Fibroblast of skin of scalp (primary cell): Measurements from ENCODE around the gene MMAB.
"Not testable (repeated sequence)": the region's sequence is repeated elsewhere in the genome, so short reads cannot be mapped to it uniquely, and the experiment has no call there.

ENCODE experiments used
- DNase-seq: peaks from one replicate; pipeline ENCODE4 v3.0.0-alpha.2; 2013

Gene MMAB

GRCh38 chr12:109602132-109602531 is 28.8 kb upstream of the MMAB start:
- not testable (repeated sequence) for DNase-seq

GRCh38 chr12:109601557-109601956 is 28.3 kb upstream of the MMAB start:
- no peak for DNase-seq

DNA sequence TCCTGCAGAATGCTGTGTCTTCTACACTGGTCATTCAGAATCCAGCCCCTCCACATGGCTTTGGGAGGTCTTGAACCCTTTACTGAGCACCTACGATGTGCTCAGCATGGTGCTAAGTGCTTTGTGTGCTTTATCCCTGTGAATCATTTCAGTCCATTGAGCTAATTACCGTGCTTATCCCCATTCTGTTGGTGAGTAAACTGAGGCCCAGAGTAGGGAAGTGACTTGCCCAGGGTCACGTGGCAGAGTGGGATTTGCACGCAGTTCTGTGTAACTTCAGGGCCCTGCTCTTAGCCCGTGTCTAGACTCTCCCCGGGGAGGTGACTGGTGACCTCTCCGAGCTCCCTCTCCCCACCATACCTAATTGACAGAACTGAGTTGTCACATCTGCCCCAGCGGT is 27.7 kb upstream of the MMAB start:
- no peak for DNase-seq

GRCh38 chr12:109600481-109600880 is 27.2 kb upstream of the MMAB start:
- DNase-seq, result no peak

- no peak for DNase-seq
Measured at GRCh38 chr12:109599087-109599486, 25.8 kb upstream of the MMAB start.

DNA sequence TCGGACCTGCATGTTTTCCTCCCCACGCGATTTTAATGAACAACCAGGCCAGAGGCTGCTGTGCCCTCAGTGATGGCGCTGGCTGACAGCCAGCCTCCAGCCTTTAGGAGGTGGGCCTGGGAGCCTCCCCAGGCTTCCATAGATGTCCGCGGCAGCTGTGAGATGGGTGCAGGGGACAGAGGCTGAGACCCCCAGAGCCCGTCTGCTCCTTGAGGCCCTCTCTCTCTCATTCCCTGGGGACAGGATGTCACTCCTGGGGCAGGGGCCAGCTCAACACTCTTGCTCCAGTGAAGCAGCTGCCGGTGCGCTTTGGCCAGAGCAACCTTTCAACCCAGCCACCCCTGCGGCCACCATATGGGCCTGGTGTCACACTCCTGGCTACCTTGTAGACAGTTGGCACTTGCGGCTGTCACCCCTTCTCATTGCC is 25.1 kb upstream of the MMAB start:
- no peak for DNase-seq

- peak; percentile 84 for DNase-seq
Measured at GRCh38 chr12:109597795-109598427, 24.6 kb upstream of the MMAB start.

GRCh38 chr12:109597414-109597794 is 24.1 kb upstream of the MMAB start:
- no peak for DNase-seq

GRCh38 chr12:109596418-109597244 is 23.3 kb upstream of the MMAB start:
- DNase-seq, result no peak

DNA sequence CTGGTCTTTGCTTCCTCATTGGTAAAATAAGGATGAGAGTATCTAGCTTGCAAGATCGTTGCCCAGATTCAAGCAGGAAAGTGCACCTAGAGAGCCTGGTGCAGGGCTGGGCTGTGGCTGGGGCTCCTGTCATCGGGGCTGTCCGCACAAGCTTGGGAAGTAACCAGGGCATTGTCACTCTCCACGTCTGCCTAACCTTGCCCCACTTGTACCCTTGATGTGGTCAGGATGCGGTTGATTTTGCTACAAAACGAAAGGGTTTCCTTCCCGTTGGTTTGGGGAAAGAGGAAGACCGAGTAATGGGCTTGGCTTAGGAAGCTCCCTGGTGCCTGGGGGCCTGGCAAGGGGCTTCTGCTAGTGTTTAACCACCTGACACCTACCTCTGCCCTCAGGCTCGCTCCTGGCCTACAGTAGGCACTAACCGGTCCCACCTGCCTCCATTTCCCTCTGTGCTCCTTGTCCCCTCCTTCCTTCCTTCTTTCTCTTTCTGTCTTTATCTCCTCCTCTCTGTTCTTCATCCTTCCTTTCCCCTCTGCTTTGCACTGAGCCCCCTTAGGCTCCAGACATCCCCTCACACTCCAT is 22.1 kb upstream of the MMAB start:
- no peak for DNase-seq

GRCh38 chr12:109594556-109595317 is 21.4 kb upstream of the MMAB start:
- DNase-seq, result no peak

DNA sequence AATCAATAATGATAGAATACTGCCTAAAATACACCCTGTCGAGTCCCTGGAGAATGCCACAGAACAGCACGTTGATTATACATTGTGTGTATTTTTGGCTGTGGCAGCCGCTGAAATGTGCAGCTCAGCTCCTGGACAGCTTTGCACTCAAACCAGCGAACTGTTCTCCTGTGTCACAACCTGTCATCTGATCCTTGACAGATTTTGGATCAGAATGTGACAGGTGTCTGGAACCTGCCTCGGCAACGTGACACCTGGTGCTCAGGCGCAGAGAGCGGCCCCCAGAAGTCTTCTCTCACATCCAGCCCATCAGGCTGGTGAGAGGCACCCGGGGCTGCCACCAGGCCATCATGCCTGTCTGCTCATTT is 19.6 kb upstream of the MMAB start:
- no peak for DNase-seq

- no peak for DNase-seq
Measured at GRCh38 chr12:109592195-109592904, 19.0 kb upstream of the MMAB start.

DNA sequence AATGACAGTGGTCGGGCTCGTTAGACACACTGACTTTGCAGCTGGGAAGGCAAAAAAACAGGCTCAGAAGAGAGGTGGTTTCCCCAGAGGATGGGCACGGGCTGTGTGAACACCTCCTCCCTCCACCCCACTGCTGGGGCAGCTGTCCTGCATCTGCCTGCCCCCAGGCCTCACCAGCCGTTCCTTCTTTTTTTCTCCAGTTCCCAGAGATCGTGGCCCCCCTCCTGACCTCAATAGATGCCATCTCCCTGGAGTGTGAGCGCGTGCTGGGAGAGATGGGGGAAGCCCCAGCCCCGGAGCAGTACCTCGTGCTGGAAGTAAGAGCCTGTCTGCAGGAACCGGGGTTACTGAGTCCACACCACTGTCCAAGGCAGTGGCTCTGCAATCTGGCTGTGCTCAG is 17.7 kb upstream of the MMAB start:
- no peak for DNase-seq

- DNase-seq, result no peak
Measured at GRCh38 chr12:109590566-109590965, 17.3 kb upstream of the MMAB start.

GRCh38 chr12:109589691-109590245 is 16.5 kb upstream of the MMAB start:
- no peak for DNase-seq

DNA sequence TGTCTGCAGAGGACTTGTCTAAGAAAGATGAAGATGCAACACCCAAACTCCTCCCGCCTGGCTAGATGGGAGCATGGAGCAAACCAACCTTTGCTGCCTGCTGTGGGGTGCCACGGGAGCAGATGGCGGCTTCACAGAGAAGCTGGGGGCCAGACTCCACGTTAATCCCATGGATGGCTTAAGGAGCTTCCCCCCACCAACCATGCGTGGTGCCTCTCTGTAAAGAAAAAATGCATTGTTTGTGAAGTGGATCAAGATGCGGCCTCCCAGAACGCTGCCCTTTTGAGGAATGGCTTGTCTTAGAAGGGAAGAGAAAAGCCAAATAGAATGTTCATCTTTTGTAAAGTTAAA is 15.9 kb upstream of the MMAB start:
- no peak for DNase-seq

- no peak for DNase-seq
Measured at GRCh38 chr12:109588461-109589239, 15.3 kb upstream of the MMAB start.

GRCh38 chr12:109587921-109588320 is 14.6 kb upstream of the MMAB start:
- no peak for DNase-seq

DNA sequence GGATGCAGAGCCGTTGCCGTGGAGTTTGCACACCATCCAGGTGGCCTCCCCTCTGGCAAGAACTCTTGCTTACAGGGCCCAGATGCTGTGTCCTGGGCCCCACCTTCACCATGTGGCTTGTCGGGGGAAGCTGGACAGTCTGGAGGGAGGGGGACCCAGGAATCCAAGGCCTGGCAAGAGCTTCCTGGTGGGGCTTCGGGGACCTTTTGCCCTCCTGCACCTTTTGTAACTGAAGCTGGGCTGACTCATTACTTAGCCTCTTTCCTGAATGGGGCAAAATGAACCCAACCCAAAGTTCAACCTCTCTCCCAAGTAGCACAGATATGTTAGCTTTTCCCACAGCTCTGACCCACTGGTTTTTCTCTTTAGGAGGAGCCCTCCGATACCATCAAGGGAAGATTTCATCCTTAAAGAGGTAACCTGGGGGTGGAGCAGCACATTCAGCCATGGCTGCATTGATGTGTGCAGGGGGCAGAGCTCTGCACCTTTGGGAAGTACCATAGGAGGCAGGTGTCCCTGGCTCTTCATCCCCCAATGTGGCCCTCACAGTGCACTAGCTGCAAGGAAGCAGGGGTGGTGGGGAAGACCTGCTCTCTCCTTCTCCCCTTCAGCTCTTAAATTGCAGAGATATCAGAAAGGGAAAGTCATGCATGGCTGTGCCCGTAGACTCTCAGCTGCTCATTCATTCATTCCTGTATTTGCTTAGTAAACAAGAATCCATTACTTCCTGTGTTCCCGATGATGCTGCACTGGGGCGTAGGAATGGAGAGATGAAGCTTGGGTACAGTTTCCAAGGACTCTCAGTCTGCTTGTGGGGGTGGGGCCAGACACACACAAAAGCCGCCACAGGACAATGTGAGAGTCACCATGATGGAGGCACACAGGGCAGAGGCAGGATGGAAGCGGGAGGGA is 13.3 kb upstream of the MMAB start:
- DNase-seq, result no peak
